IMR-90 (cell line): Measurements from ENCODE around the gene OSTN.

Experiments
- BHLHE40 ChIP-seq: fragments of 150-350 bp; IDR thresholded peaks from 2 replicates; pipeline ENCODE4 v1.6.1; 2016; ENCODE audit warnings: mild to moderate bottlenecking, low read depth, low read length
- MXI1 ChIP-seq: IDR thresholded peaks from 2 replicates; pipeline ENCODE4 v1.6.1; 2012; ENCODE audit warnings: low read depth, mild to moderate bottlenecking, low read length, moderate library complexity, borderline replicate concordance
- POLR2A ChIP-seq: IDR thresholded peaks from 2 replicates; pipeline ENCODE4 v1.6.1; 2012; ENCODE audit warnings: mild to moderate bottlenecking, low read depth, low read length
- RAD21 ChIP-seq: IDR thresholded peaks from 2 replicates; pipeline ENCODE4 v1.6.1; 2012; ENCODE audit warnings: low read length, improper control_type of control experiment
- RCOR1 ChIP-seq: IDR thresholded peaks from 2 replicates; pipeline ENCODE4 v1.6.1; 2012; ENCODE audit warnings: mild to moderate bottlenecking, low read length, improper control_type of control experiment; ENCODE audit not compliant: insufficient replicate concordance
- RFX5 ChIP-seq: IDR thresholded peaks from 2 replicates; pipeline ENCODE4 v1.8.0; 2012; ENCODE audit warnings: low read depth, mild to moderate bottlenecking, low read length, moderate library complexity
- TF ChIP-seq, protein P1 (sequence below): conservative IDR thresholded peaks from 2 replicates; pipeline ENCODE4 v1.5.1; 2012; ENCODE audit warnings: mild to moderate bottlenecking, low read depth, low read length, improper control_type of control experiment
- TF ChIP-seq, protein P2 (sequence below): fragments of 150-350 bp; IDR thresholded peaks from 2 replicates; pipeline ENCODE4 v1.6.1; 2017; ENCODE audit warnings: mild to moderate bottlenecking, antibody characterized with exemption, low read length, low read depth
- TF ChIP-seq, protein P3 (sequence below): fragments of 150-350 bp; IDR thresholded peaks from 2 replicates; pipeline ENCODE4 v1.6.1; 2016; ENCODE audit warnings: low read depth, mild to moderate bottlenecking, low read length, moderate library complexity, borderline replicate concordance

DNA sequence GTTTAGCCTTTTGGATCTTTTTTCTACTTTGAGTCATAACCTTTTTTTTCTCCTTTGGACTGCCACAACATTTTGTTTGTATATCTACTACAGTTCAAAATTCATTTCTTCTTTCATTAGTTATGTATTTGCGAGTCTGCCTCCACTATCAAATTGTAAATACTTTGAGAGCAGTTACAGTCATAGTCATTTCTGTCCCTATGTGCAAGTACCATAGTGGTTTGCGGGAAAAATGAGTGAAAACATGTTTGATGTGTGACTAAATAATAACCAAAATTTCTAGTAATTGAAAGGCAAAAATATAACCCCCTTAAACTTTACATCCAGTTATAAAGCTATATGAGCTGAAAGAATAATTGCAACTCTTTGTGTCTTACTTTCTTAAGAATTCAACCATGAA is 84.4 kb downstream of the OSTN start:
- TF ChIP-seq, protein P1, sequence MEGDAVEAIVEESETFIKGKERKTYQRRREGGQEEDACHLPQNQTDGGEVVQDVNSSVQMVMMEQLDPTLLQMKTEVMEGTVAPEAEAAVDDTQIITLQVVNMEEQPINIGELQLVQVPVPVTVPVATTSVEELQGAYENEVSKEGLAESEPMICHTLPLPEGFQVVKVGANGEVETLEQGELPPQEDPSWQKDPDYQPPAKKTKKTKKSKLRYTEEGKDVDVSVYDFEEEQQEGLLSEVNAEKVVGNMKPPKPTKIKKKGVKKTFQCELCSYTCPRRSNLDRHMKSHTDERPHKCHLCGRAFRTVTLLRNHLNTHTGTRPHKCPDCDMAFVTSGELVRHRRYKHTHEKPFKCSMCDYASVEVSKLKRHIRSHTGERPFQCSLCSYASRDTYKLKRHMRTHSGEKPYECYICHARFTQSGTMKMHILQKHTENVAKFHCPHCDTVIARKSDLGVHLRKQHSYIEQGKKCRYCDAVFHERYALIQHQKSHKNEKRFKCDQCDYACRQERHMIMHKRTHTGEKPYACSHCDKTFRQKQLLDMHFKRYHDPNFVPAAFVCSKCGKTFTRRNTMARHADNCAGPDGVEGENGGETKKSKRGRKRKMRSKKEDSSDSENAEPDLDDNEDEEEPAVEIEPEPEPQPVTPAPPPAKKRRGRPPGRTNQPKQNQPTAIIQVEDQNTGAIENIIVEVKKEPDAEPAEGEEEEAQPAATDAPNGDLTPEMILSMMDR, result no peak
- TF ChIP-seq RFX5 (no peak), BHLHE40 (no peak), POLR2A (no peak), RCOR1 (no peak), MXI1 (no peak), RAD21 (no peak)
- TF ChIP-seq, protein P2, sequence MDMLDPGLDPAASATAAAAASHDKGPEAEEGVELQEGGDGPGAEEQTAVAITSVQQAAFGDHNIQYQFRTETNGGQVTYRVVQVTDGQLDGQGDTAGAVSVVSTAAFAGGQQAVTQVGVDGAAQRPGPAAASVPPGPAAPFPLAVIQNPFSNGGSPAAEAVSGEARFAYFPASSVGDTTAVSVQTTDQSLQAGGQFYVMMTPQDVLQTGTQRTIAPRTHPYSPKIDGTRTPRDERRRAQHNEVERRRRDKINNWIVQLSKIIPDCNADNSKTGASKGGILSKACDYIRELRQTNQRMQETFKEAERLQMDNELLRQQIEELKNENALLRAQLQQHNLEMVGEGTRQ, result no peak
- TF ChIP-seq, protein P3, sequence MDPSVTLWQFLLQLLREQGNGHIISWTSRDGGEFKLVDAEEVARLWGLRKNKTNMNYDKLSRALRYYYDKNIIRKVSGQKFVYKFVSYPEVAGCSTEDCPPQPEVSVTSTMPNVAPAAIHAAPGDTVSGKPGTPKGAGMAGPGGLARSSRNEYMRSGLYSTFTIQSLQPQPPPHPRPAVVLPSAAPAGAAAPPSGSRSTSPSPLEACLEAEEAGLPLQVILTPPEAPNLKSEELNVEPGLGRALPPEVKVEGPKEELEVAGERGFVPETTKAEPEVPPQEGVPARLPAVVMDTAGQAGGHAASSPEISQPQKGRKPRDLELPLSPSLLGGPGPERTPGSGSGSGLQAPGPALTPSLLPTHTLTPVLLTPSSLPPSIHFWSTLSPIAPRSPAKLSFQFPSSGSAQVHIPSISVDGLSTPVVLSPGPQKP, result no peak
